Raji (cell line): ENCODE results near the gene HOXD8.

Experiments
- POLR2A ChIP-seq: IDR thresholded peaks from 2 replicates; pipeline ENCODE4 v1.6.1; 2011; ENCODE audit warnings: low read depth, low read length, control low read depth; ENCODE audit not compliant: insufficient read depth

The HOXD8 gene

DNA sequence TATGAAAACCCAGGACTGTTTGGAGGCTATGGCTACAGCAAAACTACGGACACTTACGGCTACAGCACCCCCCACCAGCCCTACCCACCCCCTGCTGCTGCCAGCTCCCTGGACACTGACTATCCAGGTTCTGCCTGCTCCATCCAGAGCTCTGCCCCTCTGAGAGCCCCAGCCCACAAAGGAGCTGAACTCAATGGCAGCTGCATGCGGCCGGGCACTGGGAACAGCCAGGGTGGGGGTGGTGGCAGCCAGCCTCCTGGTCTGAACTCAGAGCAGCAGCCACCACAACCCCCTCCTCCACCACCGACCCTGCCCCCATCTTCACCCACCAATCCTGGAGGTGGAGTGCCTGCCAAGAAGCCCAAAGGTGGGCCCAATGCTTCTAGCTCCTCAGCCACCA lies 39.7 kb downstream of the HOXD8 start:
- no peak for TF ChIP-seq POLR2A

DNA sequence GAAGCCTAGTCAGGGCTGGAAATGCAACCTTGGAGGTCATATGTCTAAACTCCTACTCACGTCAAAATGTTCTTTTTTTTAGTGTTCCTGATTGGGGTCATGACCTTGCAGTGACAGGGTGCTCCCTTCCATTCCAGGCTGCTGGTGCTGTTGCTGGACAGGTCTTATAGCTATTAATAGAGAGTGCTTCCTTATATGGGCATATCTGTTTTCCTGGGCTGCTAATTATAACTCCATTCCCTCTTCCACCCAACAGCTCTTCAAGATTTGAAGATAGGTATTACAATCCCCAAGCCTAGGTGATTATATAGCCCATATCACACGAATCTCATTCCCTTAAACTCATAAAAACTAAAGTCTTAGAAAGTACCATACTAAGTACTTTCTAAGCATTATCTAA lies 40.2 kb downstream of the HOXD8 start:
- no peak for TF ChIP-seq POLR2A

DNA sequence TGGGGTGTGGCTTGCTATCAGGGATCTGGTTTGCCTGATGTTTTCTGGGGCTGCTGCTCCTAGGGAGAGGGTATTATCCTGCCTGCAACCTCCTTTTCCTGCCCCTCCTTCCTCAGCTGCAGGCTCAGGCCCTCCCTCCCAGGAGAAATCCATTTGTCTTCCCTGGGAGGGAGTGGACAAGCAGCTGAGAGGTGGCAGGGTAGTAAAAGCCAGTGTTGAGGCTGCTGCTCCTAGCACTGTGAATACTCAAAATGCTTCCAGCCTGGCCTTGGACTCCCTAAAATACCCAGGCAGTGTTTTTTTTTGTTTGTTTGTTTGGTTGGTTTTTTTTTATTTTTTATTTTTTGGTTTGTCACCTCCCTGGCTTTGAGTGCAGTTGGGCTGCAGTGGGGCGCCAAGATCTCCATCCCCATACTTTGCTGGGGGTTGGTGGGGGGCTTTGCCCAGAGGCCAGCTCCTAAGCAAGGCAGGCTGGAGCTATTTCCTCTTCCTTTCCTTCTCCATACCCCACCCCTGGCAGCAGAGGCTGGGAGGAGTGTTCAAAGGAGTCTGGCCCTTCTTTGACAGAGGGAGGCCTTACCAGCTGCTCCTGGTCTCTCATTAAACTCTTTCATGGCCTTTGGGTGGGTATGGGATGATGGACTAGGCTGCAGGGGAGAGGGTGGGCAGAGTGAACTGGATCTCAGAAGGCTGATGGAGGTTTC lies 41.2 kb downstream of the HOXD8 start:
- no peak for TF ChIP-seq POLR2A

DNA sequence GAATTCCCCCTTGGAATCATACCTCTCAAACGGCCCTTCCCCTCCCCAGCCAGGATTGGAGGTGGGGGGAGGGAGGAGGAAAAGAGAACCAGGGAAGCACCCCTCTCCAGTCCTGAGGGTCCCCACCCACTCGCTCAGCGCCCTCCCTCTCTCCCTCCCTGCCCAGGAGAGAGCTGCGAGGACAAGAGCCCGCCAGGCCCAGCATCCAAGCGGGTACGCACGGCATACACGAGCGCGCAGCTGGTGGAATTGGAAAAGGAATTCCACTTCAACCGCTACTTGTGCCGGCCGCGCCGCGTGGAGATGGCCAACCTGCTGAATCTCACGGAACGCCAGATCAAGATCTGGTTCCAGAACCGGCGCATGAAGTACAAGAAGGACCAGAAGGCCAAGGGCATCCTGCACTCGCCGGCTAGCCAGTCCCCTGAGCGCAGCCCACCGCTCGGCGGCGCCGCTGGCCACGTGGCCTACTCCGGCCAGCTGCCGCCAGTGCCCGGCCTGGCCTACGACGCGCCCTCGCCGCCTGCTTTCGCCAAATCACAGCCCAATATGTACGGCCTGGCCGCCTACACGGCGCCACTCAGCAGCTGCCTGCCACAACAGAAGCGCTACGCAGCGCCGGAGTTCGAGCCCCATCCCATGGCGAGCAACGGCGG lies 42.0 kb downstream of the HOXD8 start:
- no peak for TF ChIP-seq POLR2A

DNA sequence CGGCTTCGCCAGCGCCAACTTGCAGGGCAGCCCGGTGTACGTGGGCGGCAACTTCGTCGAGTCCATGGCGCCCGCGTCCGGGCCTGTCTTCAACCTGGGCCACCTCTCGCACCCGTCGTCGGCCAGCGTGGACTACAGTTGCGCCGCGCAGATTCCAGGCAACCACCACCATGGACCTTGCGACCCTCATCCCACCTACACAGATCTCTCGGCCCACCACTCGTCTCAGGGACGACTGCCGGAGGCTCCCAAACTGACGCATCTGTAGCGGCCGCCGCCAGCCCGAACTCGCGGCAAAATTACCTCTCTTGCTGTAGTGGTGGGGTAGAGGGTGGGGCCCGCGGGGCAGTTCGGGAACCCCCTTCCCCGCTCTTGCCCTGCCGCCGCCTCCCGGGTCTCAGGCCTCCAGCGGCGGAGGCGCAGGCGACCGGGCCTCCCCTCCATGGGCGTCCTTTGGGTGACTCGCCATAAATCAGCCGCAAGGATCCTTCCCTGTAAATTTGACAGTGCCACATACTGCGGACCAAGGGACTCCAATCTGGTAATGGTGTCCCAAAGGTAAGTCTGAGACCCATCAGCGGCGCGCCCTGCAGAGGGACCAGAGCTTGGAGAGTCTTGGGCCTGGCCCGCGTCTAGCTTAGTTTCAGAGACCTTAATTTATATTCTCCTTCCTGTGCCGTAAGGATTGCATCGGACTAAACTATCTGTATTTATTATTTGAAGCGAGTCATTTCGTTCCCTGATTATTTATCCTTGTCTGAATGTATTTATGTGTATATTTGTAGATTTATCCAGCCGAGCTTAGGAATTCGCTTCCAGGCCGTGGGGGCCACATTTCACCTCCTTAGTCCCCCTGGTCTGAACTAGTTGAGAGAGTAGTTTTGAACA lies 42.7 kb downstream of the HOXD8 start:
- no peak for TF ChIP-seq POLR2A

DNA sequence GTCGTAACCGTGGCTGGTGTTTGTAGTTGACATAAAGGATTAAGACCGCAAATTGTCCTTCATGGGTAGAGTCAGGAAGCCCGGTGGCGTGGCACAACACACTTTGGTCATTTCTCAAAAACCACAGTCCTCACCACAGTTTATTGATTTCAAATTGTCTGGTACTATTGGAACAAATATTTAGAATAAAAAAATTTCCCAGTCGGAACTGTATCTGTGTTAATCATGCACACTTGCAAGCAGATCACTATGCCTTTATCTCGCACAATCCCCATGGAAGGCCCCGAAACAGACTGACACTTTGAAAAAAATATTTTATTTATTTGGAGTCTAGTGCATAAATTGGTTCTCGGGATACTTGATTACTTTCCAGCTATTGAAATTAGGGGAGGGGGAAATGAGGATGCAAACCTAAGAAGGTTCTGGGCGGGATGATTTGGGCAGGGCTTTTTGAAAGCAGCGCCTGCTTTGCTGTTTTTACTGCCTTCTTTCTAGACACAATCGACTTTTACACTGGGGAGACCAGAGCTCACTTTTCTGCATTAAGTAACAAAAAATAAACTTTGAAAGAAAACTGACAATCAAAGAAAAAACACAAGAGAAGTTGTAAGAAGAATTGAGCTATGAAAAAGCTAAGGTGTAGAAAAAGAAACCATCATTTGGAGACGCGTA lies 43.5 kb downstream of the HOXD8 start:
- no peak for TF ChIP-seq POLR2A

DNA sequence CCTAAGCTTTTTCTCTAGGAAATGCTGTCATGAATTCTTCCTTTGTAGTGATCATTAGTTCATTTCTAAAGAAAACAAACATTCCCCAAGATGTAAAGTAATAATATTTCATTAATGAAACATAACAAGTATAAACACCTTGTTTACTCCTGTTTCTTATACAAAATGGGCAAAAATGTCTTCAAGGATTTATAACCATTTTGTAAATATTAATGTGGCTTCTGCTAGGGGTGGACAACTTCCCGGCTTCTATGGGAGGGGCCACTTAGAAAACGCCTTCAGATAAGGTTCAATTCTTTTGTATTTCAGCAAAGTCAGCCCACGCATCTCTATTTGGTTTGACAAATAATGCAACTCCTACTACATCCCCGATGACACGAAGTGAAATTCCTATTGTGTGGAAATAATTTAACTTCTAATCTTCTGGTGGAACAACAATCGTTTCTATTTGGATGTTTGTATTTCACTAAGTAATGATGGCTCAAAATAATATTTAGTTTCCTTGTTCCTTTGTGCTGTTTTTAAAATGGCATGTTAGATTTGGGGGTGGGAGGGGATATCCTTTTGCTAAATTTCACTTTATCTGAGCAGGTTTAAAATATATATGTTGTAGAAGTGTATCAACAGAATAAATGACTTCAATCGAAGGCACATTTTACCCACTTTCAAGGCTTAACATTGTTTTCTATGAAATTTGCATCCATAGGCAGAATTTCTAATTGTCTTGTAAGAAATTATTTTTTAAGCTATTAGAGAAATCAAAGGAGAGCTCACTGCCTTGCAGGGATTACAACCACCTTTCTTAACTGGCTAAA lies 44.3 kb downstream of the HOXD8 start:
- TF ChIP-seq POLR2A, result no peak

DNA sequence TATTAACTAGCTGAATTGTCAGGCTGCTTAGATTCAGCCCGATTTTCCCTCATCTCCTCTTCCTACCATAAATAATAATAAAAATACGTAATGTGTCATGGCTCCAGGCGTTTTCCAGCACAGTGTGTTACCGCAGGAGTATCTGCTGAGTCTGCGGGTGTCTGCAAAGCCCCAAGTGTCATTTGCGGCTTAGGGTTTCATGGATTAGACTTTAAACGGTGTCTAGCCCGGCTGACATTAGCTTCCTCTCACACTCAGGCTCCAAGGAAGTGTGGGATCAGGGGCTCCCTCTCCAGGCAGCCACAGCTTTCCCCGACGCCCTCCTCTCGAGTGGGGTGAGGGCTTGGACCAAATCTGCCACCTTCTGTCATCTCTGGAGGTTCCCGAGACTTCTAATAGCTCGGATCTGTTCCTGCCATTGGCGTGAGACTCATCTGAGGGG lies 44.9 kb downstream of the HOXD8 start:
- no peak for TF ChIP-seq POLR2A

DNA sequence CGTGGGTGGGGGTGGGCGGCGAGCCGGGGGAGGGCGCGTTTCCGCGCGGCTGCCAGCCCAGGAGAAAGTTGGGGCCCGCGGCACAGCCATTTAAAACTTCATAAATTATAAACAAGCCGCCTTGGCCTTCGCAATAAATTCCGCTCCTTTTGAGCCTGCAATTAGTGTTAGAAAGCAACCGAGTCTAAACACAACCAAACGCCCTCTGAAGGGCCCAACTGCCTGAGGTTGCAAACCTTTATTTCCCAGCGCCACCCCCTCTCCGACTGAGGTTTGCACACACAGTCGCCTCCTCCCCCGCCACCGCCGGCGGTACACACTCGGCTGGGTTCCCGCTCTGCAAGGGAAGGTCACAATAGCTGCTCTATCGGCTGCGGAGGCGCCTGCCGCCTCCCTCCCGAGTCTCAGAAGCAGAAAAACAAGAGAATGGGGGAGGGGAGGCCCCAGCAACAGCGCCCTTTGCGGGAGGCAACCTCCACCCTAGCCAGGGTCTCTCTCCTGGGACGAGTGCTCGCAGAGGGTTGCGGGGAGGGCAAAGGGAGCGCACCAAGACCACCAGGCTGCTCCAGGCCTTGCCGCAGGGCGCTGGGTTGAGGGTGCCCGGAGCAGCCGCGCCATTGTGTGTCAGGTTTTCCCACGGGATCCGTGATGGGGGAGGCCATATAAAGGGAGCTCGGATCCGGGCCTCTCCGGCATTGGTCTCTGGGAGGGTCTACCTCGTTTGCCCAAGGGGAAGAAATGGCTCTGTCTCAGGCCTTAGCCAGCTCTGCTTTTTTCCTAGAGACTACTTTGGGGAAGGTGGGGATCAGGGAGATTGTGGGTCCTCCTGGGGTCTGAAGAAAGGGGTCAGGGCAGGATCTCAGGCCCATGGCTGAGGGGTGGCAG lies 45.6 kb downstream of the HOXD8 start:
- no peak for TF ChIP-seq POLR2A

DNA sequence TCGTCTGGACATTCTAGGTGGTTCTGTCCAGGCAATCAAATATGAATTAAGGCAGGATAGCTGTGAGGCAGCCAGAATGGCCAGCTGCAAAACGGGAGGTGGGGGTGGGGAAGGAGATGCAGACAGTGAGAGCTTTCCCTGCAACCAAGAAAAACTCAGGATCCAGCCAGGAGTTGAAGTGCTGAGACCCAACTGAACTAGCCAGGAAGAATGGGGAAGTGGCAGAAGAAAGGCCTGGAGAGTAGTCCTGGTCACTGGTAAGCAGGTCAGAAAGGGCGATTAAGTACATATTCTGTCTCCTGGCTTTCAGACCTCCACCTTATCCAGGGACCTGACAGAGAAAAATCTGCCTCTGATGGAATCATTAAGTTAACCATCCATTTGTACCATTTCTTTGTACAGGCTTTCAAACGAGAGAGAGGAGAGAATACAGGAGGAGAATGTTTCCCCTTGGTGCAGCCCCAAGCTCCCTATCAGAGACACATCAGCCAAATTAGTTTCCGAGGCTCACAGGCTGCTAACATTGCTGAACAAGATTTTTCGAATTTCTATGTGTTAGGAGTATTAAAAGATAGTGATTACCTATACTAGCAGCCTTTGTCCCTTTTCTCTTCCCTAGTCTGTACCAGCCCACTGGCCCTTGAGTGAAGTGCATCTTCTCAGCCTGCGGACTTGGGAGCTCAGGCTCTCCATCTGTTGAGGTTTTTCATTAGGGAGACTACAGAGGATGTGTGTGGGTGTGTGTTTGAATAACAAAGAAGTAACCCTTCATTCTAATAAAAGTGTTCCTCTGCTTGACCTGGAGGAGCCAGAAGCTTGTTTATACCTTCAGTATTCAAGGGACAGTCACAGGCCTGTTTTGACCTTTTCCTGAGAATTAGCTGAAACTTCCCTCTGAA lies 46.5 kb downstream of the HOXD8 start:
- no peak for TF ChIP-seq POLR2A

DNA sequence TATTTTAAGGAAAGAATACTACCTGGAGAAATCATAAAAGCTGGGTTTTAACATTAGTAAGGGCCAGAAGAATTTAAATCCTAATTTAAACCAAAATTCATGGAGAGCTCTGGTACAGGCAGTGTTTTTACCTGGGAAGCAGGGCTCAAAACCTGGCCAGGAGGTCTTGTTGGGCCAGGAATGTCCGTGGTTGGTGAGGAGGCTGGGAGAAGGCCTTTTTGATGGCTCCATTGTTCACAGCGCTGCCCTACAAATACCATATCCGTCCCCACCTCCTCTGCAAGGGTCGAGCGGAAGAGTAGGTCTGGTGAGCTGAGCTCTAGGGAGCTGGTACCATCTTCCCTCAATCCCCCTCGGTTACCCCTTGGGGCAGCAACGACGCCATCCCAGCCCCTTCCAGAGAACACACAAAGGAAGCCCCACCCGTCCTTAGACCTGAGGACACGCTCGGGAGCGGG lies 48.1 kb downstream of the HOXD8 start:
- no peak for TF ChIP-seq POLR2A

DNA sequence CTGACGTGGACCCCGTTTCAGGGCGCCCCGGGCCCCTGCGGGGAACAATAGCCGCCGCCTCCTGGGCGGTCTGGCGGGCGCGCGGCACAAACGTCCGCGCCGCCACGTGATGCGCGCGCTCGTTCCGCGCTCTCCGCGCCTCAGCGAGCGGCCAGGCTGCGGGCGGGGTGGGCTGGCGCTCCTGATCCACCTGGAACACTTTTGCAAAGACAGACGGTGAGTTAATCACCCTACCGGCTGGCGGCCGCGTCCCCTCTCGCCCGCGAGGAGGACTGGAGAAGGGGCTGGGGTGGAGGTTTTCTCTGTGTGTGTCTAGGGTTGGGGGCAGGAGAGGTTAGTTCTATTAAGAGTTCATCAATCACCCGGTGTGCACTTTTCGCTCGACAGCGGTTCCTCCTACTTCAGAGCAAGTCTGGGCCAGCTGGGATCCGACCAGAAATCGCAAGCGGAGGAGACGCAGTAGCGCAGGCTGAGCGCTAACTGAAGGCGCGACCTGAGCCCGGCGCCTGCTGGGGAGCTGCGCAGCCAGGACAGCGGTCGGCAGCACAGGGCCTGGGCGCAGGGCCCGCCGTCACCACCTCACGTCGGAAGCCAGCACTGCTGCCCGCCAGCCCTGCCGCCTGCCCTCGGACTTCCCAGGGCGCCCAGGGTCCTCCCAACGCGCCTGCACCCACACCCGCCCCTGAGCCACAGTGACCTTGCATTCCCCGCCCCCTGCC lies 48.7 kb downstream of the HOXD8 start:
- no peak for TF ChIP-seq POLR2A
